PC-3 (cell line): ENCODE results near the gene ECE1. TPM values are rescaled to one million over a fixed set of nuclear protein-coding genes. Genes with fewer than 3 reads are reported as not detected.

Experiments used
- ATAC-seq: fragments of 200-7000 bp; cut with Tn5 transposase; 2 replicates; pipeline ENCODE4 v1.9.1; 2020; ENCODE audit warnings: mild to moderate bottlenecking, moderate library complexity
- BruUV-seq: library from RNA; stranded (reverse); fragments of 400-500 nt; replicated peaks from 2 replicates; lab custom pipeline; 2021; lab: Mats Ljungman, UMichigan
- CTCF ChIA-PET: fragments of 300-600 bp; sonication (Branson Sonifier 250); formaldehyde crosslinking; loops from one replicate; lab custom pipeline; 2022; ENCODE audit warnings: antibody characterized with exemption; lab: Charles Lee
- POLR2A ChIA-PET: fragments of 300-600 bp; sonication (Branson Sonifier 250); formaldehyde crosslinking; loops from one replicate; lab custom pipeline; 2022; ENCODE audit warnings: antibody characterized with exemption; ENCODE audit not compliant: unreplicated experiment; lab: Charles Lee
- DNase-seq: peaks from one replicate; pipeline ENCODE4 v3.0.0-alpha.2; 2015
- H2AFZ ChIP-seq: fragments of 300-600 bp; sonication (generic); 2 replicates; pipeline ENCODE4 v1.6.0; 2016; ENCODE audit warnings: antibody characterized with exemption, low read length
- H3F3A ChIP-seq: fragments of 300-600 bp; sonication (generic); one replicate; pipeline ENCODE4 v1.6.0; 2017; ENCODE audit warnings: antibody characterized with exemption, low read length, control low read depth, mild to moderate bottlenecking; ENCODE audit not compliant: unreplicated experiment
- H3K27ac ChIP-seq: fragments of 300-600 bp; sonication (generic); 2 replicates; pipeline ENCODE4 v1.5.1; 2016; ENCODE audit warnings: mild to moderate bottlenecking, low read length
- H3K27me3 ChIP-seq: fragments of 300-600 bp; sonication (generic); 2 replicates; pipeline ENCODE4 v1.6.1; 2016; ENCODE audit warnings: low read length, mixed read lengths
- H3K36me3 ChIP-seq: fragments of 300-600 bp; sonication (generic); 2 replicates; pipeline ENCODE4 v1.6.1; 2016; ENCODE audit warnings: low read depth, mixed run types, low read length, mixed read lengths
- H3K4me1 ChIP-seq: fragments of 300-600 bp; sonication (generic); 2 replicates; pipeline ENCODE4 v1.5.1; 2016; ENCODE audit warnings: low read length; ENCODE audit not compliant: insufficient read depth
- H3K4me2 ChIP-seq: fragments of 300-600 bp; sonication (generic); 2 replicates; pipeline ENCODE4 v1.6.0; 2016; ENCODE audit warnings: low read length
- H3K4me3 ChIP-seq: fragments of 300-600 bp; sonication (generic); 2 replicates; pipeline ENCODE4 v1.5.1; 2016; ENCODE audit warnings: mild to moderate bottlenecking, low read length, mixed read lengths
- H3K79me2 ChIP-seq: fragments of 300-600 bp; sonication (generic); 2 replicates; pipeline ENCODE4 v1.6.1; 2017; ENCODE audit warnings: low read length, mixed read lengths
- H3K9ac ChIP-seq: fragments of 300-600 bp; sonication (generic); 2 replicates; pipeline ENCODE4 v1.6.0; 2016; ENCODE audit warnings: mild to moderate bottlenecking, low read length
- H3K9me2 ChIP-seq: fragments of 300-600 bp; sonication (generic); replicated peaks from 2 replicates; pipeline ENCODE4 v1.6.1; 2016; ENCODE audit warnings: mixed run types, low read length, mixed read lengths
- H3K9me3 ChIP-seq: fragments of 300-600 bp; sonication (generic); 2 replicates; pipeline ENCODE4 v1.6.1; 2016; ENCODE audit warnings: low read length, mixed read lengths
- H4K20me1 ChIP-seq: fragments of 300-600 bp; sonication (generic); 2 replicates; pipeline ENCODE4 v1.6.1; 2016; ENCODE audit warnings: low read length, mixed read lengths
- CTCF ChIP-seq: fragments of 300-600 bp; sonication (generic); conservative IDR thresholded peaks from 2 replicates; pipeline ENCODE4 v1.5.1; 2017; ENCODE audit warnings: antibody characterized with exemption, low read depth, mild to moderate bottlenecking, low read length
- EZH2 ChIP-seq: fragments of 300-600 bp; sonication (generic); IDR thresholded peaks from one replicate; pipeline ENCODE4 v1.6.1; 2017; ENCODE audit warnings: antibody characterized with exemption, mild to moderate bottlenecking, low read length; ENCODE audit not compliant: unreplicated experiment
- EZH2phosphoT487 ChIP-seq: fragments of 300-600 bp; sonication (generic); IDR thresholded peaks from 2 replicates; pipeline ENCODE4 v1.6.1; 2018; ENCODE audit warnings: mild to moderate bottlenecking, antibody characterized with exemption, low read length, borderline replicate concordance
- intact Hi-C: fragments of 100-400 bp; cut with micrococcal nuclease; formaldehyde crosslinking; loops from 2 replicates; pipeline ENCODE4 v1.9.0; 2023
- total RNA-seq: library from RNA; depleted of rRNA; stranded (reverse); fragments of >200 nt; gene quantifications from 2 replicates; pipeline ENCODE4 v1.2.3, GENCODE V29; 2014

ECE1 gene
- total RNA-seq, 1 experiment from 2014 or later, result 86.8 TPM

- TF ChIP-seq EZH2 (no peak), EZH2phosphoT487 (no peak), CTCF (no peak)
- H3K9me3 ChIP-seq, result no peaks in the 10 kb centered on the region
- intact Hi-C loops, result no loop called here
- H3K4me3 ChIP-seq, result no peak overlapping the region
- no peaks in the 10 kb centered on the region for H3K27me3 ChIP-seq
- no peak overlapping the region for H3K27ac ChIP-seq
- H3K4me1 ChIP-seq, result peaks cover 50% of the 10 kb centered on the region
- no peak overlapping the region for H2AFZ ChIP-seq
- DNase-seq, result no peak
- H3K9me2 ChIP-seq, result no peaks in the 10 kb centered on the region
- ChIA-PET POLR2A (no interaction called here), CTCF (interaction anchor here (1.2 kb wide), 1 partner anchor 9 kb away, joined by 3 read pairs; no protein-coding TSS in a partner anchor)
- no peak for ATAC-seq
- BruUV-seq, result no TSS peak
- peaks cover 21% of the 10 kb centered on the region for H3K36me3 ChIP-seq
- no peak overlapping the region for H3K9ac ChIP-seq
- peaks cover 4% of the 10 kb centered on the region for H3F3A ChIP-seq
- H3K4me2 ChIP-seq, result no peak overlapping the region
- no peaks in the 10 kb centered on the region for H4K20me1 ChIP-seq
- no peaks in the 10 kb centered on the region for H3K79me2 ChIP-seq
Measured at GRCh38 chr1:21263653-21264225, 26.5 kb downstream of the ECE1 start.

- ChIA-PET POLR2A (no interaction called here), CTCF (no interaction called here)
- H3K79me2 ChIP-seq, result no peaks in the 10 kb centered on the region
- H3K9me2 ChIP-seq, result no peaks in the 10 kb centered on the region
- DNase-seq, result no peak
- intact Hi-C loops, result no loop called here
- peaks cover 4% of the 10 kb centered on the region for H3F3A ChIP-seq
- H3K9me3 ChIP-seq, result no peaks in the 10 kb centered on the region
- H3K4me3 ChIP-seq, result no peak overlapping the region
- H3K9ac ChIP-seq, result no peak overlapping the region
- peaks cover 14% of the 10 kb centered on the region; the same call in 1 of the 2 replicates for H3K36me3 ChIP-seq
- H3K27me3 ChIP-seq, result no peaks in the 10 kb centered on the region
- H3K27ac ChIP-seq, result peak overlapping the region; percentile 87
- no peak overlapping the region for H2AFZ ChIP-seq
- H3K4me1 ChIP-seq, result peaks cover 50% of the 10 kb centered on the region
- no TSS peak for BruUV-seq
- ATAC-seq, result no peak
- H3K4me2 ChIP-seq, result no peak overlapping the region
- no peaks in the 10 kb centered on the region for H4K20me1 ChIP-seq
- no peak for TF ChIP-seq EZH2phosphoT487
Measured at GRCh38 chr1:21263052-21263429, 27.2 kb downstream of the ECE1 start.

GRCh38 chr1:21262293-21263051 is 27.8 kb downstream of the ECE1 start:
- TF ChIP-seq EZH2, result no peak
- TF ChIP-seq CTCF, result no peak
- TF ChIP-seq EZH2phosphoT487, result no peak
- CTCF ChIA-PET, result interaction anchor here (1.1 to 1.5 kb wide), 3 partner anchors 8 to 108 kb away, joined by 4 to 10 read pairs (median 4); no protein-coding TSS in a partner anchor
- peaks cover 8% of the 10 kb centered on the region; the same call in 1 of the 2 replicates for H3K36me3 ChIP-seq
- no peaks in the 10 kb centered on the region for H3K79me2 ChIP-seq
- no peaks in the 10 kb centered on the region for H3K9me3 ChIP-seq
- intact Hi-C loops, result no loop called here
- no peak overlapping the region for H2AFZ ChIP-seq
- H4K20me1 ChIP-seq, result no peaks in the 10 kb centered on the region
- no peaks in the 10 kb centered on the region for H3K27me3 ChIP-seq
- no peak for DNase-seq
- peak overlapping the region; percentile 87 for H3K27ac ChIP-seq
- peak; percentile 9; the same call in 1 of the 2 replicates for ATAC-seq
- no peak overlapping the region for H3K4me3 ChIP-seq
- BruUV-seq, result TSS peak; percentile 60
- no peaks in the 10 kb centered on the region for H3K9me2 ChIP-seq
- POLR2A ChIA-PET, result interaction anchor here (0.6 to 1.0 kb wide), 2 partner anchors 10 to 98 kb away, joined by 4 to 5 read pairs; no protein-coding TSS in a partner anchor
- peak overlapping the region; percentile 75 for H3K9ac ChIP-seq
- H3K4me2 ChIP-seq, result peak overlapping the region; percentile 58
- H3K4me1 ChIP-seq, result peaks cover 50% of the 10 kb centered on the region
- peaks cover 4% of the 10 kb centered on the region for H3F3A ChIP-seq
